HUDEP-2 (cell line): ENCODE measurements around the gene CD37.
"Not testable (repeated sequence)": the region's sequence is repeated elsewhere in the genome, so short reads cannot be mapped to it uniquely, and the experiment has no call there.

Source experiments
- DNase-seq, 76 experiments: peaks; one replicate each; lab custom pipeline; 2025; ENCODE audit not compliant: unreplicated experiment in 76 of 76; lab: John Stamatoyannopoulos, UW

The CD37 gene

GRCh38 chr19:49327878-49328544 lies 7.2 kb upstream of the CD37 start:
- peak in 24 of 76 experiments; percentile 11 to 59 (median 26) for DNase-seq

- no peak for DNase-seq
These were observed 6.5 kb upstream of the CD37 start for GRCh38 chr19:49328741-49329140.

GRCh38 chr19:49331187-49331586 lies 4.0 kb upstream of the CD37 start:
- not testable (repeated sequence) for DNase-seq

GRCh38 chr19:49331616-49332055 lies 3.6 kb upstream of the CD37 start:
- DNase-seq = peak in 42 of 76 experiments; percentile 8 to 71 (median 44)

GRCh38 chr19:49332691-49333417 lies 2.4 kb upstream of the CD37 start:
- DNase-seq = not testable (repeated sequence)

GRCh38 chr19:49333418-49333805 lies 1.8 kb upstream of the CD37 start:
- no peak for DNase-seq

- no peak for DNase-seq
These were observed 1.4 kb upstream of the CD37 start for GRCh38 chr19:49333811-49334288.

- peak in 3 of 76 experiments; percentile 28 to 61 (median 55) for DNase-seq
These were observed 727 bp downstream of the CD37 start for GRCh38 chr19:49335784-49336481.

GRCh38 chr19:49336482-49337266 lies 1.5 kb downstream of the CD37 start:
- peak in 3 of 76 experiments; percentile 13 to 46 (median 21) for DNase-seq

GRCh38 chr19:49337267-49338022 lies 2.2 kb downstream of the CD37 start:
- no peak for DNase-seq

- DNase-seq = no peak
These were observed 2.9 kb downstream of the CD37 start for GRCh38 chr19:49338023-49338677.

- DNase-seq = peak in 4 of 76 experiments; percentile 11 to 26 (median 18)
These were observed 3.6 kb downstream of the CD37 start for GRCh38 chr19:49338691-49339300.

GRCh38 chr19:49339301-49340068 lies 4.3 kb downstream of the CD37 start:
- DNase-seq = no peak

- no peak for DNase-seq
These were observed 5.1 kb downstream of the CD37 start for GRCh38 chr19:49340069-49340864.

GRCh38 chr19:49340865-49341718 lies 5.9 kb downstream of the CD37 start:
- no peak for DNase-seq

GRCh38 chr19:49342291-49342721 lies 7.1 kb downstream of the CD37 start:
- no peak for DNase-seq
